ENCODE measurements around the gene LIF. TPM values are rescaled to one million over a fixed set of nuclear protein-coding genes. Genes with fewer than 3 reads are reported as not detected.

The LIF gene
- total RNA-seq, 4 donors from 2014 or later = 4.0 to 5.2 (median 4.4) TPM

- 78% methylated on average over 8 of the region's 8 CpGs; no CpG with 5 or more reads in 1 of the 2 donors for WGBS, 2 donors (ENCODE audit: low coverage in 1 of 2)
- H3K36me3 ChIP-seq = no peaks in the 10 kb centered on the region
- TF ChIP-seq POLR2A (IDR thresholded peaks at IDR 0.05) (no peak), POLR2AphosphoS5 (IDR thresholded peaks at IDR 0.05) (no peak), EP300 (IDR thresholded peaks at IDR 0.05; ENCODE audit: low read depth) (no peak), CTCF (IDR thresholded peaks at IDR 0.05) (no peak)
- no peaks in the 10 kb centered on the region for H3K9me3 ChIP-seq
- in situ Hi-C loops (cut with MboI; ENCODE audit: low pct_ligation_motif_present in 1 of 4, low pct_unique_long_range_greater_than_20kb in 1 of 4, low sequenced_read_pairs in 3 of 4) (no loop called here), intact Hi-C loops (cut with DNase I; ENCODE audit: low total_unique reads) (no loop called here)
- peaks cover 3% of the 10 kb centered on the region for H3K27me3 ChIP-seq
- no peak overlapping the region for H3K4me3 ChIP-seq
- H3K27ac ChIP-seq = no peak overlapping the region
- no peak for DNase-seq
- peaks cover 0 to 10% (median 5%) of the 10 kb centered on the region in 4 donors for H3K4me1 ChIP-seq
These were observed 33.5 kb downstream of the LIF start for GRCh38 chr22:30212996-30213441.

- intact Hi-C loops (cut with DNase I; ENCODE audit: low total_unique reads) (no loop called here), in situ Hi-C loops (cut with MboI; ENCODE audit: low pct_ligation_motif_present in 1 of 4, low pct_unique_long_range_greater_than_20kb in 1 of 4, low sequenced_read_pairs in 3 of 4) (no loop called here)
- Histone ChIP-seq H3K27ac (no peak overlapping the region), H3K27me3 (peaks cover 3% of the 10 kb centered on the region), H3K4me3 (no peak overlapping the region), H3K4me1 (peaks cover 0 to 10% (median 5%) of the 10 kb centered on the region in 4 donors), H3K9me3 (no peaks in the 10 kb centered on the region), H3K36me3 (no peaks in the 10 kb centered on the region)
- DNase-seq = peak; percentile 29
- TF ChIP-seq POLR2AphosphoS5 (IDR thresholded peaks at IDR 0.05) (no peak), CTCF (IDR thresholded peaks at IDR 0.05) (no peak), POLR2A (IDR thresholded peaks at IDR 0.05) (no peak), EP300 (IDR thresholded peaks at IDR 0.05; ENCODE audit: low read depth) (no peak)
- 53% methylated on average over 5 of the region's 5 CpGs; no CpG with 5 or more reads in 1 of the 2 donors for WGBS, 2 donors (ENCODE audit: low coverage in 1 of 2)
These were observed 34.1 kb downstream of the LIF start for GRCh38 chr22:30212363-30212995.

- in situ Hi-C loops (cut with MboI; ENCODE audit: low pct_ligation_motif_present in 1 of 4, low pct_unique_long_range_greater_than_20kb in 1 of 4, low sequenced_read_pairs in 3 of 4) (no loop called here), intact Hi-C loops (cut with DNase I; ENCODE audit: low total_unique reads) (no loop called here)
- H3K4me1 ChIP-seq = peaks cover 0 to 15% (median 7%) of the 10 kb centered on the region in 4 donors
- H3K9me3 ChIP-seq = no peaks in the 10 kb centered on the region
- no peak overlapping the region for H3K27ac ChIP-seq
- H3K4me3 ChIP-seq = no peak overlapping the region
- TF ChIP-seq POLR2A (IDR thresholded peaks at IDR 0.05) = no peak
- TF ChIP-seq CTCF (IDR thresholded peaks at IDR 0.05) = no peak
- TF ChIP-seq EP300 (IDR thresholded peaks at IDR 0.05; ENCODE audit: low read depth) = no peak
- no peak for TF ChIP-seq POLR2AphosphoS5 (IDR thresholded peaks at IDR 0.05)
- no peak for DNase-seq
- WGBS, 2 donors (ENCODE audit: low coverage in 1 of 2) = 85 to 88% methylated on average over 9 to 18 of the region's 18 CpGs
- peaks cover 3% of the 10 kb centered on the region for H3K27me3 ChIP-seq
- H3K36me3 ChIP-seq = no peaks in the 10 kb centered on the region
These were observed 35.3 kb downstream of the LIF start for GRCh38 chr22:30211124-30211820.

GRCh38 chr22:30210235-30210909 lies 36.2 kb downstream of the LIF start:
- TF ChIP-seq POLR2A (IDR thresholded peaks at IDR 0.05) (no peak), EP300 (IDR thresholded peaks at IDR 0.05; ENCODE audit: low read depth) (no peak), CTCF (IDR thresholded peaks at IDR 0.05) (no peak), POLR2AphosphoS5 (IDR thresholded peaks at IDR 0.05) (no peak)
- Histone ChIP-seq H3K4me1 (peaks cover 0 to 15% (median 7%) of the 10 kb centered on the region in 4 donors), H3K36me3 (no peaks in the 10 kb centered on the region), H3K9me3 (no peaks in the 10 kb centered on the region), H3K27ac (no peak overlapping the region), H3K27me3 (peaks cover under 1% of the 10 kb centered on the region), H3K4me3 (no peak overlapping the region)
- intact Hi-C loops (cut with DNase I; ENCODE audit: low total_unique reads) (no loop called here), in situ Hi-C loops (cut with MboI; ENCODE audit: low pct_ligation_motif_present in 1 of 4, low pct_unique_long_range_greater_than_20kb in 1 of 4, low sequenced_read_pairs in 3 of 4) (no loop called here)
- WGBS, 2 donors (ENCODE audit: low coverage in 1 of 2) = 82 to 83% methylated on average over 8 to 19 of the region's 19 CpGs
- no peak for DNase-seq
